ENCODE data around the gene HDAC10. TPM values are rescaled to one million over a fixed set of nuclear protein-coding genes. Genes with fewer than 3 reads are reported as not detected.

The HDAC10 gene
- 71.3 TPM for total RNA-seq (2021; ENCODE audit: unreplicated experiment)
- polyA plus RNA-seq (2012; ENCODE audit: insufficient read length), result 74.6 TPM
- Bru-seq, nascent RNA, result percentile 59 among the genes with signal in this experiment
- BruChase-seq, experiment 1, labeled RNA remaining after a 2-hour chase, result percentile 73 among the genes with signal in this experiment
- percentile 79 among the genes with signal in this experiment for BruChase-seq, experiment 2, labeled RNA remaining after a 6-hour chase
- long read RNA-seq, partial matches to known transcripts, result 20 of 47 reads
- long read RNA-seq, other reads (novel, unspliced or antisense), result 24 of 47 reads

GRCh38 chr22:50250555-50251476 lies at the start of gene HDAC10:
Gene HDAC10, minus strand, starts transcription at chr22:50251265. Its CDS starts 233 bp downstream, at chr22:50251032.
- ChIA-PET POLR2A (interaction anchor here (0.6 kb wide), 1 partner anchor 21 kb away, joined by 9 read pairs; no protein-coding TSS in a partner anchor), CTCF (no interaction called here)
- TF ChIP-seq SIN3A (IDR thresholded peaks at IDR 0.05; ENCODE audit: borderline replicate concordance, insufficient read depth, low read depth, low read length), result peak; percentile 31; the same call in 1 of the 2 replicates
- TF ChIP-seq POLR2AphosphoS5 (IDR thresholded peaks at IDR 0.05; ENCODE audit: low read depth, low read length), result no peak; the same call in none of the 2 replicates
- peaks cover 25% of the 10 kb centered on the region for H3K4me1 ChIP-seq (ENCODE audit: control insufficient read depth, insufficient read depth, low read length)
- in situ Hi-C loops (cut with HindIII; ENCODE audit: low pct_unique_long_range_greater_than_20kb, low sequenced_read_pairs), result no loop called here
- H3K4me3 ChIP-seq (ENCODE audit: low read depth in 2 of 2, low read length in 2 of 2), result peak within 1 kb of the TSS; percentile 62 to 66
- no peaks in the 10 kb centered on the region for H3K36me3 ChIP-seq (ENCODE audit: control insufficient read depth, insufficient read depth, low read length)
- DNase-seq (ENCODE audit: low read depth, low spot score) (no peak), ATAC-seq (peak; percentile 76)
- no TSS peak for BruUV-seq (replicated peaks)
- H3K9me3 ChIP-seq (ENCODE audit: control insufficient read depth, insufficient read depth, low read depth, low read length), result no peaks in the 10 kb centered on the region
- intact Hi-C loops (cut with micrococcal nuclease; ENCODE audit: unreplicated experiment), result no loop called here
- no peaks in the 10 kb centered on the region for H3K27me3 ChIP-seq (ENCODE audit: control insufficient read depth, insufficient read depth, low read length)
- peak within 1 kb of the TSS; percentile 78 for H3K27ac ChIP-seq (ENCODE audit: low read length)

GRCh38 chr22:50300620-50301257 lies 49.7 kb upstream of the HDAC10 start:
- TF ChIP-seq TCF7L2 (IDR thresholded peaks at IDR 0.05; ENCODE audit: low read depth, low read length) (no peak), REST (IDR thresholded peaks at IDR 0.05; ENCODE audit: insufficient read depth in 1 of 2, low read depth in 2 of 2, low read length in 1 of 2) (no peak), SIN3A (IDR thresholded peaks at IDR 0.05; ENCODE audit: borderline replicate concordance, insufficient read depth, low read depth, low read length) (no peak), CTCF (IDR thresholded peaks at IDR 0.05) (no peak), POLR2AphosphoS5 (IDR thresholded peaks at IDR 0.05; ENCODE audit: low read depth, low read length) (no peak)
- Histone ChIP-seq H3K27ac (ENCODE audit: low read length) (peak overlapping the region; percentile 78), H3K4me3 (ENCODE audit: low read depth in 2 of 2, low read length in 2 of 2) (no peak overlapping the region; a peak in 1 of 4 replicates), H3K9me3 (ENCODE audit: control insufficient read depth, insufficient read depth, low read depth, low read length) (no peaks in the 10 kb centered on the region), H3K36me3 (ENCODE audit: control insufficient read depth, insufficient read depth, low read length) (no peaks in the 10 kb centered on the region), H3K4me1 (ENCODE audit: control insufficient read depth, insufficient read depth, low read length) (peaks cover 77% of the 10 kb centered on the region), H3K27me3 (ENCODE audit: control insufficient read depth, insufficient read depth, low read length) (no peaks in the 10 kb centered on the region)
- ChIA-PET CTCF (interaction anchor here (0.6 to 1.0 kb wide), 2 partner anchors 21 to 30 kb away, joined by 3 to 5 read pairs; no protein-coding TSS in a partner anchor), POLR2A (no interaction called here)
- intact Hi-C loops (cut with micrococcal nuclease; ENCODE audit: unreplicated experiment), result no loop called here
- no peak for ATAC-seq
- in situ Hi-C loops (cut with HindIII; ENCODE audit: low pct_unique_long_range_greater_than_20kb, low sequenced_read_pairs), result no loop called here
- BruUV-seq (replicated peaks), result no TSS peak
- no peak for DNase-seq (ENCODE audit: low read depth, low spot score)
